Suprapubic skin (tissue), 4 donors: Measurements from ENCODE around the gene RCAN3. TPM values are rescaled to one million over a fixed set of nuclear protein-coding genes. Genes with fewer than 3 reads are reported as not detected.
A peak's percentile ranks its signal among the peaks of the same experiment; 100 is the strongest.

ENCODE experiments used
- DNase-seq, 2 donors: peaks; one replicate each; pipeline ENCODE4 v3.0.0-alpha.2; 2019; ENCODE audit warnings: low spot score in 2 of 2
- H3K27ac ChIP-seq: fragments of 200-600 bp; sonication (generic); one replicate; pipeline ENCODE4 v1.5.1; 2019
- H3K27me3 ChIP-seq: fragments of 200-600 bp; sonication (generic); one replicate; pipeline ENCODE4 v1.5.1; 2019
- H3K36me3 ChIP-seq: fragments of 200-600 bp; sonication (generic); one replicate; pipeline ENCODE4 v1.5.1; 2019
- H3K4me1 ChIP-seq: fragments of 200-600 bp; sonication (generic); one replicate; pipeline ENCODE4 v1.5.1; 2019
- H3K4me3 ChIP-seq: fragments of 200-600 bp; sonication (generic); one replicate; pipeline ENCODE4 v1.5.1; 2019; ENCODE audit warnings: mild to moderate bottlenecking
- H3K9me3 ChIP-seq: fragments of 200-600 bp; sonication (generic); one replicate; pipeline ENCODE4 v1.5.1; 2019
- EP300 ChIP-seq: sonication (generic); formaldehyde crosslinking; IDR thresholded peaks from one replicate; pipeline ENCODE4 v1.6.1; 2017; ENCODE audit warnings: antibody characterized with exemption
- POLR2A ChIP-seq, 2 donors: fragments of 450-650 bp; IDR thresholded peaks; one replicate each; pipeline ENCODE4 v1.6.1; 2017; ENCODE audit warnings: antibody characterized with exemption in 2 of 2, mild to moderate bottlenecking in 2 of 2, moderate library complexity in 2 of 2
- POLR2AphosphoS5 ChIP-seq, 3 donors: sonication (generic); formaldehyde crosslinking; IDR thresholded peaks; one replicate each; pipeline ENCODE4 v1.6.1; 2017; ENCODE audit warnings: antibody characterized with exemption in 3 of 3
- WGBS: methylation state at CpG from one replicate; pipeline ENCODE4 v1.1.5; 2018; 5-methylcytosine and 5-hydroxymethylcytosine counted together
- total RNA-seq, 4 donors: library from RNA; depleted of rRNA; stranded (reverse); fragments of >200 nt; gene quantifications; one replicate each; pipeline ENCODE4 v1.1.0, GENCODE V29; 2016
- TF ChIP-seq, protein P1 (sequence below), 2 donors: fragments of 200-600 bp in 1 of 2; fragments of 450-650 bp in 1 of 2; sonication (generic) in 1 of 2; IDR thresholded peaks; one replicate each; pipeline ENCODE4 v1.5.1; 2016 to 2019; ENCODE audit warnings: antibody characterized with exemption in 2 of 2, mild to moderate bottlenecking in 1 of 2, moderate library complexity in 1 of 2

The RCAN3 gene
- total RNA-seq, 4 donors from 2014 or later, result 27.0 to 29.8 (median 27.5) TPM

- Histone ChIP-seq H3K27ac (no peak overlapping the region), H3K4me3 (no peak overlapping the region), H3K9me3 (no peaks in the 10 kb centered on the region), H3K36me3 (no peaks in the 10 kb centered on the region), H3K4me1 (peaks cover 8% of the 10 kb centered on the region), H3K27me3 (peaks cover 40% of the 10 kb centered on the region)
- 81% methylated on average over 3 of the region's 3 CpGs for WGBS
- no peak for DNase-seq
- TF ChIP-seq POLR2AphosphoS5 (IDR thresholded peaks at IDR 0.05) (no peak), EP300 (no peak), POLR2A (IDR thresholded peaks at IDR 0.05) (no peak)
- TF ChIP-seq, protein P1, sequence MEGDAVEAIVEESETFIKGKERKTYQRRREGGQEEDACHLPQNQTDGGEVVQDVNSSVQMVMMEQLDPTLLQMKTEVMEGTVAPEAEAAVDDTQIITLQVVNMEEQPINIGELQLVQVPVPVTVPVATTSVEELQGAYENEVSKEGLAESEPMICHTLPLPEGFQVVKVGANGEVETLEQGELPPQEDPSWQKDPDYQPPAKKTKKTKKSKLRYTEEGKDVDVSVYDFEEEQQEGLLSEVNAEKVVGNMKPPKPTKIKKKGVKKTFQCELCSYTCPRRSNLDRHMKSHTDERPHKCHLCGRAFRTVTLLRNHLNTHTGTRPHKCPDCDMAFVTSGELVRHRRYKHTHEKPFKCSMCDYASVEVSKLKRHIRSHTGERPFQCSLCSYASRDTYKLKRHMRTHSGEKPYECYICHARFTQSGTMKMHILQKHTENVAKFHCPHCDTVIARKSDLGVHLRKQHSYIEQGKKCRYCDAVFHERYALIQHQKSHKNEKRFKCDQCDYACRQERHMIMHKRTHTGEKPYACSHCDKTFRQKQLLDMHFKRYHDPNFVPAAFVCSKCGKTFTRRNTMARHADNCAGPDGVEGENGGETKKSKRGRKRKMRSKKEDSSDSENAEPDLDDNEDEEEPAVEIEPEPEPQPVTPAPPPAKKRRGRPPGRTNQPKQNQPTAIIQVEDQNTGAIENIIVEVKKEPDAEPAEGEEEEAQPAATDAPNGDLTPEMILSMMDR (IDR thresholded peaks at IDR 0.05), result no peak
These were observed 51.3 kb downstream of the RCAN3 start for GRCh38 chr1:24553931-24554330.

- TF ChIP-seq EP300, result no peak
- TF ChIP-seq, protein P1 (IDR thresholded peaks at IDR 0.05), result no peak
- TF ChIP-seq POLR2AphosphoS5 (IDR thresholded peaks at IDR 0.05), result no peak
- no peak for TF ChIP-seq POLR2A (IDR thresholded peaks at IDR 0.05)
- no peaks in the 10 kb centered on the region for H3K36me3 ChIP-seq
- 100% methylated on average over 4 of the region's 4 CpGs for WGBS
- H3K4me1 ChIP-seq, result peaks cover 12% of the 10 kb centered on the region
- no peak for DNase-seq
- H3K27me3 ChIP-seq, result peaks cover 43% of the 10 kb centered on the region
- no peak overlapping the region for H3K4me3 ChIP-seq
- H3K27ac ChIP-seq, result no peak overlapping the region
- H3K9me3 ChIP-seq, result no peaks in the 10 kb centered on the region
These were observed 52.1 kb downstream of the RCAN3 start for GRCh38 chr1:24554714-24555113.

DNA sequence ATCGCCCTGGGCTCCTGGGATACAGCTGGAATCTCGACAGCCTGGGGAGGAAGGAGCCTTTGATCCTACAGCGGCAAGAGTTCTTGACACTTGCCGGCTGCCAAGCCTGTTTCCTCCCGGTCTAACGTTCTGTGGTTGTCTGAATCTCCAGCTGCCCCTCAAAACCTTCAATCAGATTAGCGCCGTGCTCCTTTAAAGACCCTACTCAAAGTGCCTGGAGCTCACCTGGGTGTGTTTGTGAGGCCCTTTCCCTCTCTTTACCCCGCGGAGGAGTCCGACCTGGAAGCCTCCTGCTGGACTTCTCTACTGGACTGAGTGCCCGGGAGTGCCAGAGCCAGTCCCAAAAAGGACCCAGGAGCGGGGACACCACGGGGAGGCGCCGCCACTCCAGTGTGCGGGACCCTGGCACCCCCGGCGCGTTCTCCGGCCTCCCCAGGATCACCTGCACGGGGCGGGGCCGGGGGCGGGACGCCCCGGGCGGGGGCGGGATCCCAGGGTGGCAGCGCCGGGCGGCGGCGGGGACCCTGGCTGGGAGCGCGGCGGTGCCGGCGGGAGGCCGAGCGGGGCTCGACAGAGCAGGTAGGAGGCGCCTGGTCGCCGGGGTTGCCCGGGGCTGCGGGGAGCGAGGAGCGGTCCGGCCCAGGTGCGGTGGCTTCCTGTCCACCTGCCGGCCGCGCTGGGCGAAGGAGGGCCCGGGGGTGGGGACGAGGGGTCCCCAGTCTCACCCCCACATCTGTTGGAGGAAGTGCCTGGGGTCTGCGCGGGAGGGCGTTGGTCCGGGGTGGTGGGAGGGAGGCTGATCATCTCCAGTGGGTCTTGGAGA is 53.2 kb downstream of the RCAN3 start, which contains the start of gene NCMAP:
TSS of gene NCMAP (plus strand) at position 497 of the 823 bp plus-strand sequence. CDS start 39,344 bp downstream, outside the sequence.
- H3K36me3 ChIP-seq, result no peaks in the 10 kb centered on the region
- WGBS, result 2% methylated on average over 8 of the region's 61 CpGs
- TF ChIP-seq, protein P1 (IDR thresholded peaks at IDR 0.05), result no peak
- no peak for TF ChIP-seq POLR2A (IDR thresholded peaks at IDR 0.05)
- no peak for TF ChIP-seq EP300
- no peak for TF ChIP-seq POLR2AphosphoS5 (IDR thresholded peaks at IDR 0.05)
- H3K4me3 ChIP-seq, result peak within 1 kb of the TSS; percentile 47
- H3K4me1 ChIP-seq, result peaks cover 12% of the 10 kb centered on the region
- H3K27me3 ChIP-seq, result peaks cover 42% of the 10 kb centered on the region
- no peak within 1 kb of the TSS for H3K27ac ChIP-seq
- DNase-seq, result no peak
- H3K9me3 ChIP-seq, result no peaks in the 10 kb centered on the region

- TF ChIP-seq EP300, result no peak
- TF ChIP-seq POLR2AphosphoS5 (IDR thresholded peaks at IDR 0.05), result no peak
- TF ChIP-seq POLR2A (IDR thresholded peaks at IDR 0.05), result no peak
- TF ChIP-seq, protein P1 (IDR thresholded peaks at IDR 0.05), result no peak
- H3K36me3 ChIP-seq, result no peaks in the 10 kb centered on the region
- H3K27me3 ChIP-seq, result peaks cover 38% of the 10 kb centered on the region
- no peak for DNase-seq
- H3K4me1 ChIP-seq, result peaks cover 12% of the 10 kb centered on the region
- 52% methylated on average over 17 of the region's 19 CpGs for WGBS
- no peak overlapping the region for H3K27ac ChIP-seq
- H3K4me3 ChIP-seq, result peak overlapping the region; percentile 47
- no peaks in the 10 kb centered on the region for H3K9me3 ChIP-seq
These were observed 53.8 kb downstream of the RCAN3 start for GRCh38 chr1:24556414-24556795.

- TF ChIP-seq POLR2A (IDR thresholded peaks at IDR 0.05) (no peak), EP300 (no peak), POLR2AphosphoS5 (IDR thresholded peaks at IDR 0.05) (no peak)
- TF ChIP-seq, protein P1 (IDR thresholded peaks at IDR 0.05), result no peak
- H3K4me1 ChIP-seq, result peaks cover 12% of the 10 kb centered on the region
- no peaks in the 10 kb centered on the region for H3K36me3 ChIP-seq
- no peak overlapping the region for H3K4me3 ChIP-seq
- H3K27me3 ChIP-seq, result peaks cover 33% of the 10 kb centered on the region
- no peak overlapping the region for H3K27ac ChIP-seq
- no peak for DNase-seq
- no peaks in the 10 kb centered on the region for H3K9me3 ChIP-seq
- WGBS, result 98% methylated on average over 6 of the region's 6 CpGs
These were observed 54.6 kb downstream of the RCAN3 start for GRCh38 chr1:24557220-24557619.
